HG03460 (cell line): ENCODE data around the gene HOXA2.

Experiments
- ATAC-seq: cut with Tn5 transposase; IDR thresholded peaks from one replicate; pipeline ENCODE4 v1.9.1; 2021; ENCODE audit not compliant: unreplicated experiment

The HOXA2 gene

GRCh38 chr7:27100694-27101170 is 1.8 kb downstream of the HOXA2 start:
- ATAC-seq = no peak

DNA sequence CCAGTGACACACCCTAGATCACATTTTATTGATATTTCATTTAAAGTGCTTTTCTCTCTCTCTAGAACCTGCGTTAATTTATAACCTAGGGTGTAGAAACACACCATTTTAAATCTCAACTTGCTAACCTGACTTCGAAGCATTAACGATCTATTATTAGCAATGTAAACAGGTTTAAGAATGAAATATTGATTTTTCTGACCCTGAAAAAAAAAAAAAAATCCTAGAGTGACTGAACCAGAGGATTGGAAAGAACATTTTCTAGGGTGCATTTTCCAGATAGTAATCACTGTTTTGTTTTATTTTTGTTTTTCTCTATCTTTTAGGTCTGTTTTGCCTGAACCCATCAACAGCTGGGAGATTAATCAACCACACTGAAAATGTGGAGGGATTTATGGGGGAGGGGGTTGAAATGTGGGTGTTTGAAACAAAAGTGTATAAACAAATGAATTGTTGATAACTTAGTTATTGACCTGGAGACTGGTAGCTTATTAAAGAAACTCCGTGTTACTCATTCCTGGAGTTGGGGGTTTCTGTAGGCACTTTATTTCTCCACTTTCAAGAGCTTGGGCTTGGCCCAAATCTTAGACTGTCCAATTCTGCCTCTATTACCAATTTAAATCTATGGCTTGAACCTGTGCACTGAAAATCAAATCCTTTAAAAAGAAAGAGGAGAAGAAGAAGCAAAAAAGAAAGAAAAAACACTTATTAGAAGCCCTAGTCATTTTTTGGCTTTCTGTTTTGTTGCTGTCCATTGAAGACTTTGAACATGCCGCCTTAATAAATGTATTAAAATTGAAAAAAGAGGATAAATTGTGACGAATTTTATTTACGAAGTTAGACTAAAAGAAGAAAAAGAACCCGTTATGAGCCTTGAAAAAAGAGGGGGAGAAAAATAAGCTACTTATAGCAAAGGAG is 2.8 kb downstream of the HOXA2 start:
- no peak for ATAC-seq

- no peak for ATAC-seq
Observed at GRCh38 chr7:27098578-27099451, 3.7 kb downstream of the HOXA2 start.

- no peak for ATAC-seq
Observed at GRCh38 chr7:27097686-27098577, 4.6 kb downstream of the HOXA2 start.

DNA sequence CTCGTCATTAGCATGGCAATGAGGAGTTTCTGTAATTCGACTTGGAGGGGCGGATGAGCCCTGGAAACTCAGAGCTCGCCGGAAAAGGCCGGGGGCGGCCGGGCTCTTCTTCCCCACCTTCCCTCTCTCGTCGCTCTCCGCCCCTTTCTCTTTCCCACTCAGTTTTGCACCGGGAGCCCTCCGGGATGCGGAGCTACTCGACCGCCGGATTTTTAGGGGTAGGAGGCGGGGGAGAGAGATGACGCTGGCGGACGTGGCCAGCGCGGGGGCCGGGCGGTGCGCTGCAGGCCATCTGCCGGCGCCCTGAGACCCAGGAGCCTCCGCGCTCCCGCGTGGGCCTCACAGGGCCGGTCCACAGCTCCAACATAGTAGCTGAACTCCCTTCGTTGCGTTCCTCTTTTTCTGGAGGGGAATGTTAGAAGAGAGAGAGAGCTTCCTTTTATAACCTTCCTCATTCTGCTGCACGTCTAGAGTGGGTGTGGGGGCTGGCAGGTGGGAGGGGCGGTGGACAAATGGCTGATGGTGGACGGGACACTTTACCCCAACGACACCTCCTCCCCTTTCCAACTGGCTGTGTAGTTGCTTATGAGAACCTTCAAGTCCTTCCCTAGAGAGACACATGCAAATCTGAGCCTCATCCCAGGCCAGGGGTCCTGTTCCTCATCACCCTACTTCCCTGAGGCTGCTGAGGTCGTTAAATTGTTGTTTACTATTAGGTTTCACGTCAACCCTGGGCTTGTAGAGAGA is 5.5 kb downstream of the HOXA2 start:
- no peak for ATAC-seq

- ATAC-seq = peak; percentile 88
Observed at GRCh38 chr7:27095897-27096767, 6.4 kb downstream of the HOXA2 start, which contains the start of gene HOXA1. Gene HOXA1, minus strand, starts transcription at chr7:27096000. Its CDS starts 88 bp downstream, at chr7:27095912.

GRCh38 chr7:27095050-27095896 is 7.2 kb downstream of the HOXA2 start:
- ATAC-seq = peak; percentile 13

DNA sequence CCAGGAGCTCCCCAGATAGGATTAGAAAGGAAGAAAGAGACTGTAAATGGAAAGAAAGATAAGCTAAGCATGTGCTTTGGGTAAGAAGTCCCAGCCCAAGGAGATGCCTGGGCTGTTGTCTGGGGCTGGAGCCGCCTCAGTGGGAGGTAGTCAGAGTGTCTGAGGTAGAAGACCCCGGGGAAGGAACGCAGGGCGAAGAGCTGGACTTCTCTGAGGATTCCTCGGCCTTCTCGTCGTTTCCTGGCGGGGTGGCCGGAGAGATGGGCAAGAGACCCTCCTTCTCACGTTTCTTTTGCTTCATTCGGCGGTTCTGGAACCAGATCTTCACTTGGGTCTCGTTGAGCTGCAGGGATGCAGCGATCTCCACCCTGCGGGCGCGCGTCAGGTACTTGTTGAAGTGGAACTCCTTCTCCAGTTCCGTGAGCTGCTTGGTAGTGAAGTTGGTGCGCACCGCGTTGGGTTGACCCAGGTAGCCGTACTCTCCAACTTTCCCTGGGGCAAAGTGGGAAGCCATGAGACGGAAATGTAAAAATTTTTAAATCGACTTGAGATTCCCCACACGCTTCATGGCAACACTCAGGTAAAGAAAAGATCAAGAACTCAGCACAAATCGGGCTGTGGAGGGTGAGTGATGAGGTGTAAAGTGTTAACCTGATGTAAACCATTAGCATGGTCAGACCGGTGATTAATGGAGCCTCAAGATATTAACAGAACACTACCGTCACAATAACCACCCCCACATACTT is 8.0 kb downstream of the HOXA2 start:
- ATAC-seq = no peak

GRCh38 chr7:27093184-27093895 is 9.1 kb downstream of the HOXA2 start:
- no peak for ATAC-seq

GRCh38 chr7:27092819-27093110 is 9.7 kb downstream of the HOXA2 start:
- no peak for ATAC-seq

DNA sequence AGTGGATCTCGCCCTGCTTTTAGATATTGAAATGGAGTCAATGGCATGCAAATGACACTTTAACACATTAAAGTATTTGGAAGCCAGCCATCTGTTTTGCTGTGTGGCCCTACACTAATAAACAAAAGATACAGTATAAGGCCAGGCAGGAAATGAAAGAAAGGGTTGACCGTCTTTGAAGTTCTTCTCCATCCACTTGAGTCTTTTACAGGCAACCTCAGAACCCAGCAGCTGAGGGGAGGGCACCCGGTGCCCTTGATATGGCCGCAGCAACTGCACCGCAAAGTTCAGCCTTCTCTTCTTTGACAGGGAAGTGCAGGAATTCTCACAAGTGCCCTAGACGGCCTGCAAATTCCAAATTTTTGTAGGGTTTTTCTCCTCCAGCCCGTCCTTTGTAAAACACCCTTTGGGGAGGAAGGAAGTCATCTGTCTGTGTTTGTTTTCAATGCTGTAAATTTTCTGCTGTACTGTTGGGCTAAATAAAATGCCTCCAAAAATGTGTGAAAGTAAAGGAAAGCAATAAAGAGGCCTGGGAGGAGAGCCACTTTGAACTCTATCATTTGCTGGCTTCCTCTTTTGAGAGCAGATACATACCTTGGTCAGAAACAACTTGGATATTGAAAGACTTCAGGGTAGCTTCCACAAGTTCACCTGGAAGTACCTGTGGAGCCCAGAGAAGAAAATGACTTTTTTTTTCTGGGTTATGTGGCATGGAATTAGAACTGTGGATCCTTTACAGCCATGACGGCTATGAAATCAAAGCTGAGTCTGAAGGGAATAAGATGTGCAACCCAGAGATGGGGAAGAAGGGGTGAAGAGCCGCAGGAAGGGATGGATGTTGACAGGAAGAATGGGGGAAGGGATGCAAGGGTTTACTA is 10.3 kb downstream of the HOXA2 start:
- ATAC-seq = no peak

- no peak for ATAC-seq
Observed at GRCh38 chr7:27091105-27091504, 11.4 kb downstream of the HOXA2 start.

DNA sequence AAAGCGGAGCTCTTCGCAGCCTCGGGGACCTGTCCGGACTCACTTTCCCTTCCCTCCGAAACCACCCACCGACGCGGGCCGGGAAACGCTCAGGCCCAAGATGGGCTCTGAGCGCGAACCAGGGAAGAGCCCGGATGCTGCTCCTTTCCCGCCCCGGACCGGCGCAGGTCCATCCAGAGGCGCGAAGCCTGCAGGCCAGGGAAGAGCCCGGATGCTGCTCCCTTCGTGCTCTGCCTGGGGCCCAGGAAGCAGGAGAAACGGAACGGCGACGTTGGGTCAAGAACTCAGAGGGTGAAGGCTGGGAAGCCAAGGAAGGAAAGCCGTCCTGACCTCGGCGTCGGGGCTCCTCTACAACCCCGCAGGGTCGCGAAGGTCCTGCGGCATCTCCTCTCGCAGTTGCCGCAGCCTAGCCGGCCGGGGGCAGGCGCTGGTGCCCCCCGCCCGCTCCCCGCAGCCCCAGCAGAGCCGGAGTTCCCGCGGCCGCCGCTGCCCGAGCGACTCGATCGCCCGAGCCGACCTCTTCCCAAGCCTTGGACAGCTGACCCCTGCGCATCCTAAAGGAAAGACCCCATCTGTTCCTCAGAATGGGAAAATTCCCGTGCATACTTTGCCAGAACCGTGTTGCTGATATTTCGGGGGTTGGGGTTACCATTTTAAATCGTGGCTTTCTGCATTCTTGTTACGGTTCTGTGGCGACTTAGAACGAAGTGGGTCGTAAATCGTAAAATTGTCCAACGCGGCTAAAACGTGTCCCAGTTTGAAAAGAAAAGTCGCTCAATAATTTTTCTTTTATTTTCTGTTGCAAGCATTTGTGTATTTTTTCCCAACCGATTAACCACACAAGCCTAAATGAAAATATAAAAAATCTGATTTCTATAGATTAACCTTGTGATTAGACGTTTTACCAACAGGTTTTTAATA is 14.2 kb downstream of the HOXA2 start:
- no peak for ATAC-seq

DNA sequence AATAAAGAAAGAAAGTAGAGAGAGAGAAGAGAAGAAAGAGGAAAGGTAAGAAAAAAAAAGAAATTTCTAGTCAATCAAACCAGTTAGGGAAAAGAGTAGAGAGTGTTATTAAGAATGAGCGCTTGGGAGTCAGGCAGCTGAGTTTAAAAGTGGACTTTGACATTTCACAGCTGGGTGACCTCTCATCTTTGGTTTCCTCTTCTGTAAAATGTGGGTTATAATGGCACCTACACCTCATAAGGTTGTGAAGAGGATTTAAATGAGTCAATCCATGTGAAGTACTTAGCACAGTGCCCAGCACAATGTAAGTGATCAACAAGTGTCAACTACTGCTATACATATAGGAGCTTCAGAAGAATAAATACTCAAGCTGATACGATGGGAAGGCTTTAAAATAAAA is 18.8 kb downstream of the HOXA2 start:
- no peak for ATAC-seq

GRCh38 chr7:27082171-27082570 is 20.3 kb downstream of the HOXA2 start:
- ATAC-seq = no peak
